GM21576 (cell line): ENCODE data around the gene TGDS.
"Not testable (repeated sequence)": the region's sequence is repeated elsewhere in the genome, so short reads cannot be mapped to it uniquely, and the experiment has no call there.

Experiments used
- ATAC-seq: cut with Tn5 transposase; IDR thresholded peaks from one replicate; pipeline ENCODE4 v1.9.1; 2021; ENCODE audit warnings: mild to moderate bottlenecking, moderate library complexity; ENCODE audit not compliant: unreplicated experiment

Gene TGDS

GRCh38 chr13:94553766-94554165 is 42.2 kb downstream of the TGDS start:
- no peak for ATAC-seq

GRCh38 chr13:94552095-94552494 is 43.9 kb downstream of the TGDS start:
- ATAC-seq = no peak

- ATAC-seq = peak; percentile 11
Observed at GRCh38 chr13:94550062-94550738, 45.8 kb downstream of the TGDS start.

- ATAC-seq = peak; percentile 86
Observed at GRCh38 chr13:94549232-94550061, 46.5 kb downstream of the TGDS start.

GRCh38 chr13:94548821-94549231 is 47.1 kb downstream of the TGDS start:
- ATAC-seq = peak; percentile 69

GRCh38 chr13:94548382-94548781 is 47.6 kb downstream of the TGDS start:
- no peak for ATAC-seq

GRCh38 chr13:94546061-94546839 is 49.7 kb downstream of the TGDS start:
- no peak for ATAC-seq

- no peak for ATAC-seq
Observed at GRCh38 chr13:94544922-94545321, 51.0 kb downstream of the TGDS start.

GRCh38 chr13:94542917-94543316 is 53.0 kb downstream of the TGDS start:
- ATAC-seq = no peak

GRCh38 chr13:94537740-94538630 is 58.0 kb downstream of the TGDS start:
- ATAC-seq = no peak

GRCh38 chr13:94535775-94536174 is 60.2 kb downstream of the TGDS start:
- no peak for ATAC-seq

- no peak for ATAC-seq
Observed at GRCh38 chr13:94535231-94535630, 60.7 kb downstream of the TGDS start.

GRCh38 chr13:94534166-94534565 is 61.8 kb downstream of the TGDS start:
- no peak for ATAC-seq

GRCh38 chr13:94532278-94532677 is 63.7 kb downstream of the TGDS start:
- not testable (repeated sequence) for ATAC-seq

GRCh38 chr13:94526956-94527355 is 69.0 kb downstream of the TGDS start:
- not testable (repeated sequence) for ATAC-seq

GRCh38 chr13:94525781-94526180 is 70.2 kb downstream of the TGDS start:
- no peak for ATAC-seq

GRCh38 chr13:94524407-94524806 is 71.5 kb downstream of the TGDS start:
- ATAC-seq = no peak
